K562 (cell line): ENCODE results near the gene TMEM129. TPM values are rescaled to one million over a fixed set of nuclear protein-coding genes. Genes with fewer than 3 reads are reported as not detected.

Experiments used
- BHLHE40 ChIP-seq: IDR thresholded peaks from 2 replicates; pipeline ENCODE4 v1.6.1; 2011; ENCODE audit warnings: low read length, improper control_type of control experiment
- CCNT2 ChIP-seq: IDR thresholded peaks from 2 replicates; pipeline ENCODE4 v1.6.1; 2011; ENCODE audit warnings: borderline replicate concordance, low read depth, mild to moderate bottlenecking, moderate library complexity, mixed read lengths, low read length; ENCODE audit not compliant: insufficient read length; ENCODE audit errors: extremely low read depth
- FOXJ2 ChIP-seq: fragments of 200-800 bp; sonication (Bioruptor generic); IDR thresholded peaks from 2 replicates; pipeline ENCODE4 v1.6.1; 2016; ENCODE audit warnings: missing genetic modification characterization, missing compliant biosample characterization
- HDGF ChIP-seq: fragments of 450-650 bp; IDR thresholded peaks from 2 replicates; pipeline ENCODE4 v1.6.1; 2016
- JUNB ChIP-seq: fragments of 450-650 bp; formaldehyde crosslinking; conservative IDR thresholded peaks from 2 replicates; pipeline ENCODE4 v1.4.0; 2020; ENCODE audit warnings: mild to moderate bottlenecking
- MAFF ChIP-seq: IDR thresholded peaks from 2 replicates; pipeline ENCODE4 v1.6.1; 2012; ENCODE audit warnings: low read length, improper control_type of control experiment
- MYBL2 ChIP-seq, 2 experiments: fragments of 450-650 bp in 1 of 2; sonication (generic) in 1 of 2; formaldehyde crosslinking in 1 of 2; IDR thresholded peaks; 2 replicates each; pipeline versions ENCODE4 v1.6.1 to v1.8.1; 2017 to 2022; ENCODE audit warnings: borderline replicate concordance in 1 of 2, inconsistent platforms in 1 of 2, low read depth in 1 of 2, mild to moderate bottlenecking in 1 of 2, missing genetic modification reagents in 1 of 2, moderate library complexity in 1 of 2
- NRF1 ChIP-seq, 2 experiments: fragments of 450-650 bp; IDR thresholded peaks in 1 of 2; conservative IDR thresholded peaks in 1 of 2; 2 replicates each; pipeline ENCODE4 v1.6.1; 2014; ENCODE audit warnings: mild to moderate bottlenecking in 2 of 2
- OTX1 ChIP-seq: fragments of 450-650 bp; formaldehyde crosslinking; IDR thresholded peaks from 2 replicates; pipeline ENCODE4 v1.4.0; 2022; ENCODE audit warnings: mild to moderate bottlenecking
- PHF20 ChIP-seq: fragments of 450-650 bp; IDR thresholded peaks from 2 replicates; pipeline ENCODE4 v1.6.1; 2018; ENCODE audit not compliant: partially characterized antibody
- TEAD4 ChIP-seq, 2 experiments: sonication (generic) in 1 of 2; formaldehyde crosslinking in 1 of 2; IDR thresholded peaks; 2 replicates each; pipeline versions ENCODE4 v1.6.1 to v1.8.0; 2012 to 2022; ENCODE audit warnings: borderline replicate concordance in 1 of 2, inconsistent platforms in 1 of 2, low read length in 1 of 2, mild to moderate bottlenecking in 1 of 2, missing genetic modification reagents in 1 of 2
- ZNF384 ChIP-seq: IDR thresholded peaks from 2 replicates; pipeline ENCODE4 v1.6.1; 2012; ENCODE audit warnings: low read depth, low read length, improper control_type of control experiment
- polyA plus RNA-seq, 8 experiments: library from polyadenylated mRNA; depleted of rRNA in 4 of 8; stranded (reverse) in 5 of 8; unstranded in 3 of 8; fragments of >200 nt; fragmentation: Nextera tagmentation in 2 of 8; fragmentation: Illumina TruSeq in 1 of 8; extraction: Ambion mirVana in 2 of 8; extraction: Trizol in 1 of 8; gene quantifications; 2 replicates each; pipeline versions ENCODE4 v1.2.1 to v1.2.3, GENCODE V29; 2011 to 2014; ENCODE audit warnings: inconsistent platforms in 1 of 8, missing spikeins in 1 of 8
- total RNA-seq, 7 experiments: library from RNA; depleted of rRNA in 6 of 7; stranded (reverse); fragments of >200 nt in 6 of 7; fragmentation: Illumina TruSeq in 2 of 7; extraction: Trizol in 2 of 7; gene quantifications; 2 replicates each; pipeline versions ENCODE4 v1.2.1 to v1.2.3, GENCODE V29; 2011 to 2021; ENCODE audit warnings: low replicate concordance in 1 of 7
- TF ChIP-seq, protein P1 (sequence below): sonication (generic); formaldehyde crosslinking; IDR thresholded peaks from 2 replicates; pipeline ENCODE4 v1.8.0; 2022; ENCODE audit warnings: missing genetic modification reagents, mild to moderate bottlenecking, borderline replicate concordance
- TF ChIP-seq, protein P2 (sequence below): sonication (generic); formaldehyde crosslinking; IDR thresholded peaks from 2 replicates; pipeline ENCODE4 v1.8.1; 2023; ENCODE audit warnings: mild to moderate bottlenecking, missing genetic modification reagents
- TF ChIP-seq, protein P3 (sequence below): IDR thresholded peaks from 2 replicates; pipeline ENCODE4 v1.6.1; 2014; ENCODE audit warnings: antibody characterized with exemption
- TF ChIP-seq, protein P4 (sequence below): sonication (generic); formaldehyde crosslinking; IDR thresholded peaks from 2 replicates; pipeline ENCODE4 v1.8.0; 2022; ENCODE audit warnings: mild to moderate bottlenecking, missing genetic modification reagents
- TF ChIP-seq, protein P5 (sequence below), 3 experiments: IDR thresholded peaks in 2 of 3; conservative IDR thresholded peaks in 1 of 3; 2 replicates each; pipeline ENCODE4 v1.5.1; 2011 to 2012; ENCODE audit warnings: low read length in 3 of 3, mild to moderate bottlenecking in 3 of 3, control low read depth in 2 of 3, improper control_type of control experiment in 1 of 3, inconsistent platforms in 1 of 3, low read depth in 1 of 3, mixed read lengths in 1 of 3, moderate library complexity in 1 of 3; ENCODE audit not compliant: insufficient read depth in 2 of 3

TMEM129 gene
- total and polyA plus RNA-seq, 9 of the 15 experiments (the other 6 are each of a cell fraction or from before 2014, with no cell fraction given): 0.34 to 47.2 (median 18.8) TPM

GRCh38 chr4:1712216-1713002 lies 8.7 kb downstream of the TMEM129 start, which contains the start of gene SLBP (continued):
- TF ChIP-seq, protein P1, sequence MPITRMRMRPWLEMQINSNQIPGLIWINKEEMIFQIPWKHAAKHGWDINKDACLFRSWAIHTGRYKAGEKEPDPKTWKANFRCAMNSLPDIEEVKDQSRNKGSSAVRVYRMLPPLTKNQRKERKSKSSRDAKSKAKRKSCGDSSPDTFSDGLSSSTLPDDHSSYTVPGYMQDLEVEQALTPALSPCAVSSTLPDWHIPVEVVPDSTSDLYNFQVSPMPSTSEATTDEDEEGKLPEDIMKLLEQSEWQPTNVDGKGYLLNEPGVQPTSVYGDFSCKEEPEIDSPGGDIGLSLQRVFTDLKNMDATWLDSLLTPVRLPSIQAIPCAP (CRISPR knock-in tag): peak; percentile 66; the same call in 1 of the 2 replicates
- TF ChIP-seq ZNF384 (no peak), TEAD4 (IDR thresholded peaks at IDR 0.05; ENCODE audit: low read length) (peak; percentile 50), TEAD4 (CRISPR knock-in tag; IDR thresholded peaks at IDR 0.05; ENCODE audit: borderline replicate concordance) (no peak), PHF20 (peak; percentile 96), MAFF (no peak; the same call in 1 of the 2 replicates), JUNB (no peak), HDGF (no peak), NRF1 (conservative IDR thresholded peaks at IDR 0.05 in 1 of 2, IDR thresholded peaks at IDR 0.05 in 1 of 2) (peak; percentile 81 to 84), MYBL2 (IDR thresholded peaks at IDR 0.05; ENCODE audit: low read depth) (no peak; the same call in 1 of the 2 replicates), MYBL2 (CRISPR knock-in tag; IDR thresholded peaks at IDR 0.05; ENCODE audit: borderline replicate concordance) (no peak), BHLHE40 (peak; percentile 99), OTX1 (no peak), FOXJ2 (tag) (no peak), CCNT2 (peak; percentile 97)
- TF ChIP-seq, protein P2, sequence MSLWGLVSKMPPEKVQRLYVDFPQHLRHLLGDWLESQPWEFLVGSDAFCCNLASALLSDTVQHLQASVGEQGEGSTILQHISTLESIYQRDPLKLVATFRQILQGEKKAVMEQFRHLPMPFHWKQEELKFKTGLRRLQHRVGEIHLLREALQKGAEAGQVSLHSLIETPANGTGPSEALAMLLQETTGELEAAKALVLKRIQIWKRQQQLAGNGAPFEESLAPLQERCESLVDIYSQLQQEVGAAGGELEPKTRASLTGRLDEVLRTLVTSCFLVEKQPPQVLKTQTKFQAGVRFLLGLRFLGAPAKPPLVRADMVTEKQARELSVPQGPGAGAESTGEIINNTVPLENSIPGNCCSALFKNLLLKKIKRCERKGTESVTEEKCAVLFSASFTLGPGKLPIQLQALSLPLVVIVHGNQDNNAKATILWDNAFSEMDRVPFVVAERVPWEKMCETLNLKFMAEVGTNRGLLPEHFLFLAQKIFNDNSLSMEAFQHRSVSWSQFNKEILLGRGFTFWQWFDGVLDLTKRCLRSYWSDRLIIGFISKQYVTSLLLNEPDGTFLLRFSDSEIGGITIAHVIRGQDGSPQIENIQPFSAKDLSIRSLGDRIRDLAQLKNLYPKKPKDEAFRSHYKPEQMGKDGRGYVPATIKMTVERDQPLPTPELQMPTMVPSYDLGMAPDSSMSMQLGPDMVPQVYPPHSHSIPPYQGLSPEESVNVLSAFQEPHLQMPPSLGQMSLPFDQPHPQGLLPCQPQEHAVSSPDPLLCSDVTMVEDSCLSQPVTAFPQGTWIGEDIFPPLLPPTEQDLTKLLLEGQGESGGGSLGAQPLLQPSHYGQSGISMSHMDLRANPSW (CRISPR knock-in tag): peak; percentile 39; the same call in 1 of the 2 replicates
- TF ChIP-seq, protein P3, sequence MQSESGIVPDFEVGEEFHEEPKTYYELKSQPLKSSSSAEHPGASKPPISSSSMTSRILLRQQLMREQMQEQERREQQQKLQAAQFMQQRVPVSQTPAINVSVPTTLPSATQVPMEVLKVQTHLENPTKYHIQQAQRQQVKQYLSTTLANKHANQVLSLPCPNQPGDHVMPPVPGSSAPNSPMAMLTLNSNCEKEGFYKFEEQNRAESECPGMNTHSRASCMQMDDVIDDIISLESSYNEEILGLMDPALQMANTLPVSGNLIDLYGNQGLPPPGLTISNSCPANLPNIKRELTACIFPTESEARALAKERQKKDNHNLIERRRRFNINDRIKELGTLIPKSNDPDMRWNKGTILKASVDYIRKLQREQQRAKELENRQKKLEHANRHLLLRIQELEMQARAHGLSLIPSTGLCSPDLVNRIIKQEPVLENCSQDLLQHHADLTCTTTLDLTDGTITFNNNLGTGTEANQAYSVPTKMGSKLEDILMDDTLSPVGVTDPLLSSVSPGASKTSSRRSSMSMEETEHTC: 0 out of 2 replicates have a peak, but pooled peaks have one; percentile 16
- TF ChIP-seq, protein P4, sequence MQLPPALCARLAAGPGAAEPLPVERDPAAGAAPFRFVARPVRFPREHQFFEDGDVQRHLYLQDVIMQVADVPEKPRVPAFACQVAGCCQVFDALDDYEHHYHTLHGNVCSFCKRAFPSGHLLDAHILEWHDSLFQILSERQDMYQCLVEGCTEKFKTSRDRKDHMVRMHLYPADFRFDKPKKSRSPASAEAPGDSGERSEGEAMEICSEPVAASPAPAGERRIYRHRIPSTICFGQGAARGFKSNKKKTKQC (CRISPR knock-in tag): peak; percentile 95
- TF ChIP-seq, protein P5, sequence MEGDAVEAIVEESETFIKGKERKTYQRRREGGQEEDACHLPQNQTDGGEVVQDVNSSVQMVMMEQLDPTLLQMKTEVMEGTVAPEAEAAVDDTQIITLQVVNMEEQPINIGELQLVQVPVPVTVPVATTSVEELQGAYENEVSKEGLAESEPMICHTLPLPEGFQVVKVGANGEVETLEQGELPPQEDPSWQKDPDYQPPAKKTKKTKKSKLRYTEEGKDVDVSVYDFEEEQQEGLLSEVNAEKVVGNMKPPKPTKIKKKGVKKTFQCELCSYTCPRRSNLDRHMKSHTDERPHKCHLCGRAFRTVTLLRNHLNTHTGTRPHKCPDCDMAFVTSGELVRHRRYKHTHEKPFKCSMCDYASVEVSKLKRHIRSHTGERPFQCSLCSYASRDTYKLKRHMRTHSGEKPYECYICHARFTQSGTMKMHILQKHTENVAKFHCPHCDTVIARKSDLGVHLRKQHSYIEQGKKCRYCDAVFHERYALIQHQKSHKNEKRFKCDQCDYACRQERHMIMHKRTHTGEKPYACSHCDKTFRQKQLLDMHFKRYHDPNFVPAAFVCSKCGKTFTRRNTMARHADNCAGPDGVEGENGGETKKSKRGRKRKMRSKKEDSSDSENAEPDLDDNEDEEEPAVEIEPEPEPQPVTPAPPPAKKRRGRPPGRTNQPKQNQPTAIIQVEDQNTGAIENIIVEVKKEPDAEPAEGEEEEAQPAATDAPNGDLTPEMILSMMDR (IDR thresholded peaks at IDR 0.05 in 2 of 3, conservative IDR thresholded peaks at IDR 0.05 in 1 of 3; ENCODE audit: insufficient read depth in 2 of 3, low read depth in 1 of 3, low read length in 3 of 3): no peak
